Stimulated activated CD4-positive, alpha-beta T cell treated with anti-CD3 and anti-CD28 coated beads, TNF-alpha, amount 100 ng/mL, for 4 hours (primary cell): ENCODE measurements around the gene NTPCR.

ENCODE experiments used
- DNase-seq, 3 experiments: peaks; one replicate each; pipeline ENCODE4 v3.0.0-alpha.2; 2020; ENCODE audit warnings: low read depth in 3 of 3

The NTPCR gene

DNA sequence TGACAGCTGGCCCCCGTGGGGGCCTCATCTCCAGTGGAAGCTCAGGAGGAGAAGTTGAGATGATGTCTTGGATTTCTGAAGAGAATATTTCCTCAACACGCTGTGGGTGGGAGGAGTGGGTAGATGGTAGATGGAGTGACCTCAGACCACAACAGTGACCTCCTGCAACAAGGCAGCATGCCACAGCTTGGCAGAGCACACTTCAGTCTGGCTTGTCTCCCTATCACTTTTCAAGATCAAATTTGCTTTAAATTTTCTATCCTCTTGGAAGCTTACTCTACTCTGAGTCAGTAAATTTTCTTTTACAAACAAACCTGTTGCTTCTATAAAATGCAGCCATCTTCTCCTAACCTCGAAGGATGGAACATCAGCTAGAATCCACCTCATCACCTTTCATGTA is 59.7 kb downstream of the NTPCR start:
- DNase-seq: no peak

DNA sequence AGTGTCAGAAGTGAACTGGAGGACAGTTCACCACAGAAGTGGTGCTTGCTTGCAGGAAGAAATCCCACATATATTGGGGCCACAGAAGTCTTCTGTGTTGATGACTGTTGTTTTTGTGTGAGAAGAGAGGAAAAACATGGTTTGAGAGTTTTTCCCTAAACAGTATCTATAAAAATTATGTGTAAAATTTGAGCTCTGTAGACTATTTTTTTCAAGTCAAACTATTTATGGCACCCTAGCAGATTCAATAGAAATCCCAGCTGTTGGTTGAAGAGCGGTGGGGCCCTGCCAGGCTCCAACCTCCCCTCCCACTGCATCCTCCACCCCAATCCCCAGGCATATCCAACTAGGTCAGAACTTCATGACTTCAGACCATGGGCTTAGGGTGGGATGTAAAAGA is 61.6 kb downstream of the NTPCR start:
- no peak for DNase-seq

DNA sequence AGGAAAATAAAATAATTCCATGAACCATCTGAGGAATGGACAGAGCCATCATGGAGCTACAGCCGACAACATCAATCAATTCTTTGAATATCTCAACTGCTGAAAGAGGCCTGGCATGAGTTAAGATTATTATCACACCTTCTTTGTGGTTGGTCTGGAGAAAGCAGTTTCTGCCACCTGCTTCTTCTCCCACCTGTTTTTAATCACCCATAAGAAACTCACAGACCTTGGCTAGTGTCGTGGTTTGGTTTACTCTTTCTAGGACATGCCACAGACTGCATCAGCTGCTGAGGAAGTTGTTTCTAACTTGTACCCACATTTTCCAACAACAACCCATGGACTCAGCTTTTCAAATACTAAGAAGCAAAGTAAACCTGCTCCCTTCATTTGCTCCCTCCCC is 65.6 kb downstream of the NTPCR start:
- DNase-seq: no peak

GRCh38 chr1:233016798-233017197 is 66.4 kb downstream of the NTPCR start:
- DNase-seq: no peak

GRCh38 chr1:233019083-233019482 is 68.7 kb downstream of the NTPCR start:
- DNase-seq: no peak

DNA sequence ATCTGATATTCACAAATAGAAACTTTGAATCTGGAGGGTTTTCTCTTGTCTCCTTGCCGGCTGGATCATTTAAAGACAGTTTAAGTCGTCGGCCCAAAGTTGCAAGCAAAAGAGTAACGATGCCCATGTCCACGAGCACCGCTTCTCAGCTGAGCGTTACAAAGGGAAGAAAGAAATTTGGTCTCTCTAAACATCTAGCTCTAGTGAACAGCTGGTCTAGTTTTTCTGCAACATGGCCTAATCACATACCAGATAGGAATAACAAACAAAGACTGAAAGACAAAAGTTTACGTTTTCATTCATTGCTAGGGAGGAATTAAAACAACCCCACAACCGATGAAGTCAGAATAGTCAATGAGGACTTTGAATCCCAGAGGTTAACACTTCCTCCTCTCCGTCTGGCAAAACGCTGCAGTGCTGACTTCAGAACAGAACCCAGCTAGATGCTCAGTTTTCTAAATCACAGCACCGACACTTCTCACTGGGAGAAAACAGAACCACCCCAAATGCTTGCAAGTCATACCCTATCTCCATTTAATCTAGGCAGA is 69.4 kb downstream of the NTPCR start:
- DNase-seq: no peak

DNA sequence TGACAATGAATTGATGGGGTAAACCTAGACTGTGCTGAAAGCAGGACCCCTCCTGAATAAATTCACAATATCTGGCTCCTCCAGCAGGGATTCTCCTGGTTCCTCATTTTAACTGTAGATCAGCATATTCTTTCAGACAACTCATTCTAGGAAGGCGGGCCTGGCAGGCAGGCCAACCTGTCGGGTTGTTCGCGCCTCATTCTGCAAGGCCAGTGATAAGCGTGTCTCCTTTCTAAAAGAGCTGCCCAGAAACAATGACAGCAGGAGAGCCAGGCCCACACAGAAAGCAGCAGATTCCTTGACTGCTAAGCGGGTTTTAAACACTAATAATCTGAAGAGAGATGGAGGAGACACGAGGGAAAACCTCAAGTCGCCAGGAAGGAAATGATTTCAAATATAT is 70.0 kb downstream of the NTPCR start:
- DNase-seq: no peak

DNA sequence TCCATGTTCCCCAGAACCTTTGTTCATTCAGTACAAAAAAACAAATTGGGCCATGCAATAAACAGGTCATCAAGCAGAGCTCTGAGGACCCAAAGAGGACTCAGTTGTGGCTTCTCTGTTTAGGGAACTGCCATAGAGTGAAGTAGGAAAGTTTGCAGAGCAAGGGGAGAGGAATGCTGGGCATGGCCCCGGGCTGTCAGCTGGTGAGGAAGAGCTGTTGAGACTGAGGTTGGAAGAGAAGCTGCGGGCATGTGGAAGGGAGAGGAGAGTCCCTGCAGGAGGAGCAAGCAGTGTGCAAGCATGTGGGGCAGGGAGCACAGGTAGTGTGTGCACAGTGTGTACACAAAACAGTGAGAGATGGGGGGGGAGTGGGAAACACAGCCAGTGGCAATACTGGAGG is 71.8 kb downstream of the NTPCR start:
- DNase-seq: no peak

DNA sequence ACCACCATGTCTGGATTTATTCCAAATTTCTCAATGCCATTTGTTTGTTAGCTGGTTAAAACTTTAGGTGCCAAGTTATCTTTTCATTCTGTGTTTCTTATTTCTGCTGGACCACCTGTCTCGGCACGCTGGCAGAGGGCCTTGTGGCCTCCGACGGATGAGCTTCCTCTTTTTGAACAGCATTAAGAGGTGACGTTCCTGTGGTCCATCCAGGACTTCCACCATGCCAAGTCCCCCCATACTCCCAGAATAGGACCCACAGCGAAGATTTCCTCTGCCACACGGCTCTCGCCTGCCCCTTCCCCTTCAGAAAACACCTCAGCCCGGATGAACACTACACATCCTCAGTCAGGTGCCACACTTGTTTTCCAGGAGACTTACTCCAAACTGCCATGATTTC is 73.8 kb downstream of the NTPCR start:
- DNase-seq: no peak

DNA sequence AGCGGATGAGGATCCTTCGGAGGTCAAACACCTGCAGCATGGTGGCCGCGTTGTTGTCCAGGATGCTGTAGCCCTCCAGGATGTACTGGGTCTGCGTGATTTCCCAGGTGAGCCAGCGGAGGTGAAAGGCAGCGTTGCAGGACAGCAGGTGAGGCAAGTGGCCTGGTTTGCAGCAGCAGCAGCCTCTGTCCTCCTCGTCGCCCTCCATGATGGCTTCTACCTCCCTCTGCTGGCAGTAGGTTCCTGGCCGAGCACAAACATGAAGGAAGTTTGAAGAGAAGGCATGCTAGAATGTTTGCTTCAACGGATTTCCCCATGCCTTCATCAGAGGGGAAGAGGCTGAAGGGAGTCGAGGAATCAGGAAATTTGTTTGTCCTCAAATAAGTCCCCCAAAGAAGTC is 74.7 kb downstream of the NTPCR start:
- no peak for DNase-seq

DNA sequence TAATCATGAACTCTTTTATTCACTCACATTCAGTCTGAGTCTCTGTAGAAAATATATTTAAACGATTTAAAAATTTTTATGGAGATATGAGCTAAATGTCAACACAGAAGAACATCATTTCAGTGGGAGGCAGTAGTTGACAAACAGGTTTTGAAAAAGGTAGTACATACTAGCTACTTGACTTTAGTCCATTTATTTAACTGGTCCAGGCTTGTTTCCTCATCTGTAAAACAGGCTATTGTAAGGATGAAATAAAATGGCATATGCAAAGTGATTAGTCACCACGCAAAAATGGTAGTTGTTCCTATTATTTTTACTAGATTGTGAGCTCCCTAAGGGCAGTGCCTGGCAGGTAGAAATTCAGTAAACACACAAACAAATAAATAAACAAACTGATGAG is 75.2 kb downstream of the NTPCR start:
- DNase-seq: no peak

GRCh38 chr1:233027046-233027445 is 76.6 kb downstream of the NTPCR start:
- DNase-seq: no peak

GRCh38 chr1:233031521-233031920 is 81.1 kb downstream of the NTPCR start:
- no peak for DNase-seq

DNA sequence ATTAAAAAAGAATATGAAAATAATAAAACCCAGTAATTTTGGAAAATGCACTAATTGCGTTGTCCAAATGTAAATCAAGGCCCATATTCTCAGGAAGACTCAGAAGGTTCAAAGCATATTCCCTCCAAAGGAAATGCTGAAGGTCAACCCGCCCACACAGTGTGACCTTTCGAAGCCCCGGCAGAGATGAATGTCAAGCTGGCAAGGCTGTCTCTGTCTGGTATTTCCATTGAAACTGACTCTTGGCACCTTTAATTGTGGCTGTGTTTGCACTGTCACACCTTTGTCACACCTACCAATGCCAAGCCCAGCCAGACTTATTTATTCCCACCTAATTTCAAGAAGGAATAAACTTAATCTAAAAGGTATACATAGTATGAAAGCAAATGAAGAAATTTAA is 82.5 kb downstream of the NTPCR start:
- no peak for DNase-seq

DNA sequence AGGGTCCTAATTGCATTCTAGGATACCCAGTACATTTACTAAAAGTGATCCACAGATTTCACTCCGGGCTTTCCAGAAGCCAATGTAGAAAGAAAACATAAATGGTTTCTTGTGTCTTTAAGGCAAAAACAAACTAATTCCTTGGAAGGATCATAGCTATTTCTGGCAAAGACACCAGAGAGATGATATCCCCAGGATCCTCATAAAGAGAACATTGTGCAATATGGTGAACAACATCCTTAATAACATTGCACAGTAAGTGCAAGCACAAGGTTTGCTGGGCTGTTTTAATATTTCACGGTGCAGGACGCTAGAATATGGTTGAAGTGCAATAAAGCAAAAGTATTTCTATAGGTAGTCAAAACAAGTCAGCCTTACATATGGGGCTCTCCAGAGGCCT is 83.0 kb downstream of the NTPCR start:
- no peak for DNase-seq
